OCI-LY7 (cell line): ENCODE measurements around the gene DICER1. TPM values are rescaled to one million over a fixed set of nuclear protein-coding genes. Genes with fewer than 3 reads are reported as not detected.

Source experiments
- BruUV-seq: library from RNA; stranded (reverse); fragments of 400-500 nt; replicated peaks from 2 replicates; lab custom pipeline; 2021; lab: Mats Ljungman, UMichigan
- CTCF ChIA-PET: fragments of 300-600 bp; sonication (Branson Sonifier 250); formaldehyde crosslinking; loops from one replicate; lab custom pipeline; 2022; ENCODE audit warnings: antibody characterized with exemption; ENCODE audit not compliant: unreplicated experiment; lab: Charles Lee
- POLR2A ChIA-PET: fragments of 300-600 bp; sonication (Branson Sonifier 250); formaldehyde crosslinking; loops from one replicate; lab custom pipeline; 2022; ENCODE audit warnings: antibody characterized with exemption; lab: Charles Lee
- DNase-seq: peaks from one replicate; pipeline ENCODE4 v3.0.0-alpha.2; 2015; ENCODE audit warnings: low spot score
- H2AFZ ChIP-seq: fragments of 200-600 bp; sonication (generic), shearing (Covaris generic); 2 replicates; pipeline ENCODE4 v1.6.1; 2014; ENCODE audit warnings: mild to moderate bottlenecking, antibody characterized with exemption, low read length, moderate library complexity
- H3K27ac ChIP-seq: fragments of 200-600 bp; sonication (generic); 2 replicates; pipeline ENCODE4 v1.5.1; 2014; ENCODE audit warnings: mixed run types, low read depth, mild to moderate bottlenecking, moderate library complexity, low read length, inconsistent platforms; ENCODE audit not compliant: poor library complexity, severe bottlenecking
- H3K36me3 ChIP-seq: fragments of 200-600 bp; sonication (generic); 2 replicates; pipeline ENCODE4 v1.6.1; 2014; ENCODE audit warnings: mild to moderate bottlenecking, antibody characterized with exemption, low read length, moderate library complexity, mixed read lengths; ENCODE audit not compliant: insufficient read depth
- H3K4me1 ChIP-seq: fragments of 200-600 bp; sonication (generic); 2 replicates; pipeline ENCODE4 v1.5.1; 2014; ENCODE audit warnings: mild to moderate bottlenecking, low read length; ENCODE audit not compliant: insufficient read depth, poor library complexity, severe bottlenecking
- H3K4me2 ChIP-seq: fragments of 200-600 bp; sonication (generic); 2 replicates; pipeline ENCODE4 v1.6.1; 2014; ENCODE audit warnings: mild to moderate bottlenecking, low read length
- H3K4me3 ChIP-seq: fragments of 200-600 bp; sonication (generic); 2 replicates; pipeline ENCODE4 v1.5.1; 2014; ENCODE audit warnings: mild to moderate bottlenecking, low read depth, low read length; ENCODE audit not compliant: poor library complexity, severe bottlenecking
- H3K79me2 ChIP-seq: fragments of 200-600 bp; sonication (generic); 2 replicates; pipeline ENCODE4 v1.6.1; 2016; ENCODE audit warnings: low read depth, mild to moderate bottlenecking, low read length, moderate library complexity, mixed read lengths; ENCODE audit not compliant: insufficient read depth
- H3K9me2 ChIP-seq: fragments of 200-600 bp; sonication (generic); 2 replicates; pipeline ENCODE4 v1.6.1; 2016; ENCODE audit warnings: mild to moderate bottlenecking, low read length, mixed read lengths; ENCODE audit not compliant: insufficient read depth
- H3K9me3 ChIP-seq: fragments of 200-600 bp; sonication (generic); 2 replicates; pipeline ENCODE4 v1.6.1; 2014; ENCODE audit warnings: mild to moderate bottlenecking, mixed run types, low read length, mixed read lengths
- H4K20me1 ChIP-seq: fragments of 200-600 bp; sonication (generic); 2 replicates; pipeline ENCODE4 v1.6.1; 2014; ENCODE audit warnings: mild to moderate bottlenecking, antibody characterized with exemption, low read length, moderate library complexity, mixed read lengths; ENCODE audit not compliant: insufficient read depth
- CTCF ChIP-seq: fragments of 200-600 bp; sonication (generic); conservative IDR thresholded peaks from 2 replicates; pipeline ENCODE4 v1.5.1; 2014; ENCODE audit warnings: mild to moderate bottlenecking, antibody characterized with exemption, low read length, moderate library complexity, mixed read lengths
- EZH2phosphoT487 ChIP-seq: fragments of 200-600 bp; sonication (generic); IDR thresholded peaks from 2 replicates; pipeline ENCODE4 v1.6.1; 2018; ENCODE audit warnings: low read depth, borderline replicate concordance, mild to moderate bottlenecking, mixed run types, antibody characterized with exemption, low read length, moderate library complexity, mixed read lengths
- intact Hi-C: fragments of 100-400 bp; cut with micrococcal nuclease; formaldehyde crosslinking; loops from one replicate; pipeline ENCODE4 v1.10.0; 2022; ENCODE audit not compliant: unreplicated experiment
- total RNA-seq, 2 experiments: library from RNA; depleted of rRNA in 1 of 2; stranded (reverse); fragments of >200 nt in 1 of 2; shearing (Covaris generic) in 1 of 2; gene quantifications; 2 replicates each; pipeline ENCODE4 v1.2.3, GENCODE V29; 2014 to 2022

DICER1 gene
- total RNA-seq, 2 experiments from 2014 or later: 60.3 to 62.2 TPM

GRCh38 chr14:95146079-95146771, 11.1 kb downstream of the DICER1 start:
- ChIA-PET CTCF (no interaction called here), POLR2A (no interaction called here)
- H3K4me2 ChIP-seq: no peak overlapping the region
- intact Hi-C loops: no loop called here
- no peaks in the 10 kb centered on the region for H3K9me2 ChIP-seq
- no peak for DNase-seq
- no peak overlapping the region for H3K4me3 ChIP-seq
- peaks cover 27% of the 10 kb centered on the region for H3K9me3 ChIP-seq
- H2AFZ ChIP-seq: no peak overlapping the region
- TF ChIP-seq EZH2phosphoT487 (no peak), CTCF (no peak)
- peaks cover 31% of the 10 kb centered on the region for H3K36me3 ChIP-seq
- H4K20me1 ChIP-seq: peaks cover 16% of the 10 kb centered on the region; the same call in 1 of the 2 replicates
- H3K79me2 ChIP-seq: peaks cover 100% of the 10 kb centered on the region
- peaks cover 44% of the 10 kb centered on the region for H3K4me1 ChIP-seq
- no peak overlapping the region for H3K27ac ChIP-seq
- BruUV-seq: no TSS peak

GRCh38 chr14:95144849-95145248, 12.5 kb downstream of the DICER1 start:
- Histone ChIP-seq H3K36me3 (peaks cover 35% of the 10 kb centered on the region), H3K4me1 (peaks cover 48% of the 10 kb centered on the region), H3K4me2 (no peak overlapping the region), H3K9me2 (no peaks in the 10 kb centered on the region), H2AFZ (no peak overlapping the region), H3K9me3 (peaks cover 27% of the 10 kb centered on the region), H3K4me3 (no peak overlapping the region), H4K20me1 (peaks cover 8% of the 10 kb centered on the region; the same call in 1 of the 2 replicates), H3K27ac (no peak overlapping the region), H3K79me2 (peaks cover 100% of the 10 kb centered on the region)
- BruUV-seq: no TSS peak
- TF ChIP-seq EZH2phosphoT487 (no peak), CTCF (no peak)
- ChIA-PET CTCF (no interaction called here), POLR2A (interaction anchor here (0.7 to 1.8 kb wide), 2 partner anchors 11 to 329 kb away, joined by 3 to 7 read pairs; no protein-coding TSS in a partner anchor)
- no peak for DNase-seq
- intact Hi-C loops: loop anchor here (1.0 kb wide), 1 partner anchor 12 kb away; the partner anchor contains the start of gene DICER1
